Heart right ventricle (tissue), 16 donors: ENCODE measurements around the gene N4BP3. TPM values are rescaled to one million over a fixed set of nuclear protein-coding genes. Genes with fewer than 3 reads are reported as not detected.

Experiments
- ATAC-seq, 8 donors: fragments of 200-7000 bp; cut with Tn5 transposase; one replicate each; pipeline ENCODE4 v1.9.1; 2020; ENCODE audit warnings: mild to moderate bottlenecking in 8 of 8, moderate library complexity in 8 of 8, moderate number of reproducible peaks in 1 of 8
- DNase-seq, 2 donors: peaks; one replicate each; pipeline ENCODE4 v3.0.0-alpha.2; 2020
- H3K27ac ChIP-seq, 10 donors: fragments of 200-600 bp; sonication (generic) in 2 of 10; one replicate each; pipeline versions ENCODE4 v1.5.0 to v1.8.0; 2020 to 2022; ENCODE audit warnings: mild to moderate bottlenecking in 3 of 10
- H3K27me3 ChIP-seq, 7 donors: fragments of 200-600 bp; one replicate each; pipeline ENCODE4 v1.8.0; 2021 to 2022; ENCODE audit warnings: mild to moderate bottlenecking in 2 of 7
- H3K36me3 ChIP-seq, 9 donors: fragments of 200-600 bp; sonication (generic) in 1 of 9; one replicate each; pipeline versions ENCODE4 v1.5.0 to v1.8.0; 2020 to 2022; ENCODE audit warnings: mild to moderate bottlenecking in 2 of 9
- H3K4me1 ChIP-seq, 9 donors: fragments of 200-600 bp; sonication (generic) in 1 of 9; one replicate each; pipeline versions ENCODE4 v1.5.0 to v1.8.0; 2020 to 2022; ENCODE audit warnings: mild to moderate bottlenecking in 4 of 9
- H3K4me3 ChIP-seq, 10 donors: fragments of 200-600 bp; sonication (generic) in 2 of 10; one replicate each; pipeline versions ENCODE4 v1.5.0 to v1.8.0; 2020 to 2022; ENCODE audit warnings: mild to moderate bottlenecking in 7 of 10, moderate library complexity in 2 of 10
- H3K9me3 ChIP-seq, 11 donors: fragments of 200-600 bp in 10 of 11; sonication (generic) in 2 of 11; one replicate each; pipeline versions ENCODE4 v1.5.0 to v1.8.0; 2013 to 2022; ENCODE audit warnings: mild to moderate bottlenecking in 2 of 11, control low read depth in 1 of 11, moderate library complexity in 1 of 11
- CTCF ChIP-seq, 9 donors: fragments of 200-600 bp; sonication (generic) in 2 of 9; IDR thresholded peaks; one replicate each; pipeline versions ENCODE4 v1.5.0 to v1.8.0; 2021 to 2022; ENCODE audit warnings: antibody characterized with exemption in 9 of 9, mild to moderate bottlenecking in 5 of 9, moderate library complexity in 1 of 9
- WGBS, 2 donors: extraction: QIAGEN DNeasy Blood & Tissue Kit; methylation state at CpG; one replicate each; pipeline ENCODE4 v1.1.7; 2013; ENCODE audit warnings: inconsistent platforms in 1 of 2; 5-methylcytosine and 5-hydroxymethylcytosine counted together
- intact Hi-C, 10 donors: fragments of 100-400 bp; cut with DNase I; formaldehyde crosslinking; loops; one replicate each; pipeline versions ENCODE4 v1.11.1 to v1.14.2; 2022
- polyA plus RNA-seq, 2 donors: library from polyadenylated mRNA; stranded (reverse); fragments of 200-250 nt; gene quantifications; one replicate each; pipeline ENCODE4 v1.2.3, GENCODE V29; 2013
- total RNA-seq, 10 donors: library from RNA; stranded (reverse); fragmentation: NEBNext Ultra II Directional in 3 of 10; extraction: Animal tissue kit (Norgen Biotek cat#: 25700) in 3 of 10; gene quantifications; one replicate each; pipeline versions ENCODE4 v1.2.1 to v1.2.4, GENCODE V29; 2021 to 2023
- donor health status: Arrhythmogenic right ventricular cardiomyopathy.
- donor health status: ischemic (EF 13 %, LVEDD 7.1; RV severe dilation, severe dysfunction).
- donor health status: healthy with polysubstance abuse.
- donor health status: DM: no; HTN: yes; CAD: no.
- donor health status: DM: no; HTN: no; CAD: no.
- donor health status: ischemic (EF 25% LVEDD 6.9; RV normal size, moderate dysfunction).
- donor health status: ischemic (EF 25% LVEDD 5.7; RV mildly dilated, moderate dysfunction).
- donor health status: healthy.
- donor health status: DM: yes; HTN: yes; CAD: no.
- donor health status: Ischemic cardiomyopathy.
- donor health status: ischemic (EF 35%, LVEDD 5.7; RV mildly dilated, moderate dysfunction).
- donor health status: nonischemic (EF 11% LVEDD 7.7; RV severe dilation, severe dysfunction).
- donor health status: DM: yes; HTN: yes; CAD: no.
- donor health status: PGD.
- donor health status: ischemic (EF 29% LVEDD 5.4; RV normal size, mild dysfunction).
- donor health status: nonischemic (EF 23%, LVEDD 6.1; RV moderate dilation, normal function).

N4BP3 gene
- total and polyA plus RNA-seq, 12 donors, result 1.1 to 5.5 (median 2.8) TPM

- peaks cover 0 to 43% (median 33%) of the 10 kb centered on the region in 7 donors for H3K27me3 ChIP-seq
- 7 to 9% methylated on average over 33 of the region's 33 CpGs for WGBS, 2 donors
- H3K9me3 ChIP-seq, result no peaks in the 10 kb centered on the region
- H3K27ac ChIP-seq, result no peak overlapping the region
- intact Hi-C loops, result loop anchor here in 9 of 10 donors (1.0 to 5.0 kb wide), 4 partner anchors 87 to 89 kb away; no protein-coding TSS in a partner anchor
- ATAC-seq, result peak; percentile 89 to 98 (median 94)
- no peaks in the 10 kb centered on the region for H3K36me3 ChIP-seq
- DNase-seq, result peak; percentile 83 to 88
- H3K4me3 ChIP-seq, result peak overlapping the region in 6 of 10 donors; percentile 10 to 29 (median 26)
- peaks cover 0 to 10% (median 8%) of the 10 kb centered on the region in 9 donors for H3K4me1 ChIP-seq
- TF ChIP-seq CTCF (IDR thresholded peaks at IDR 0.05), result peak; percentile 94 to 99 (median 99)
Observed at GRCh38 chr5:178163772-178164735, 50.7 kb downstream of the N4BP3 start.

DNA sequence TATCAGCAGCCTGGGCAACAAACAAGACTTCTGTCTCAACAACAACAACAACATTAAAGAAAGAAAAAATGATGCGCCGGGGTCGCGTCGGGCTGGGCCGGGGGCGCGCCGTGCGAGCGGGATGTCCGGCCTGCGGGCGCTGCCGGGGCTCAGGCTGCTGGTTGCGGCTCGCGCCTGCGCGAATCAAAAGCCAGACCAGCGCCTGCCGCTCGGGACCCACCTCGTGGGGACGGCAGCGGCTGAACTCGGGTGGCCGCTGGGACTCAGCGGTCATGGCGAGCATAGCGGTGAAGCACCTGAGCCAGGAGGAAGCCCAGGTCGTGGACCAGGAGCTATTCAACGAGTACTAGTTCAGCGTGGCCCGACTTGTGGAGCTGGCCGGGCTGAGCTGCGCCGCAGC, 52.2 kb downstream of the N4BP3 start:
- ATAC-seq (no peak), DNase-seq (no peak)
- intact Hi-C loops, result loop anchor here in 3 of 10 donors (2.0 kb wide), 2 partner anchors 89 to 91 kb away; no protein-coding TSS in a partner anchor
- no peak overlapping the region for H3K27ac ChIP-seq
- WGBS, 2 donors, result 22 to 24% methylated on average over 38 of the region's 38 CpGs
- H3K4me3 ChIP-seq, result no peak overlapping the region
- no peaks in the 10 kb centered on the region for H3K9me3 ChIP-seq
- no peak for TF ChIP-seq CTCF (IDR thresholded peaks at IDR 0.05)
- H3K4me1 ChIP-seq, result peaks cover 0 to 10% (median 8%) of the 10 kb centered on the region in 9 donors
- H3K36me3 ChIP-seq, result no peaks in the 10 kb centered on the region
- peaks cover 0 to 47% (median 33%) of the 10 kb centered on the region in 7 donors for H3K27me3 ChIP-seq

DNA sequence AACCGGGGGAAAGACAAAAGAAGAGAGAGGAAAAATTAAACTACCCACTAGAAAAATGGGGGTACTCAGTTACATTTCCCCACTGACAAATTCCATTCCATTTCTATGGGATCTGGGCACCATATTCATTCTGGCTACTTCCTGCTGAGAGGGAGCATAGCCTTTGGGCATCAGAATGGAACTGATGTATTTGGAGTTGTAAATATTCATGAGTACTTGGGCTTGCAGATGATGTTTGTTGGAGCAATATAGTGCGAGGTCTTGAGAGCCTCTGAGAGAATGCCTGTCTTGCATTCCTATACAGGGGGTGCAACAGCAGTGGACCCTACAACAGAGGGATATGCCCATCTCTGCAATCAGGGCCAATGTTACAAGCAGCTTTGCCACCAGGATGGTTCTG, 57.1 kb downstream of the N4BP3 start:
- ATAC-seq (no peak), DNase-seq (no peak)
- H3K27me3 ChIP-seq, result peaks cover 0 to 24% (median 11%) of the 10 kb centered on the region in 7 donors
- H3K36me3 ChIP-seq, result no peaks in the 10 kb centered on the region
- H3K4me3 ChIP-seq, result no peak overlapping the region
- H3K4me1 ChIP-seq, result no peaks in the 10 kb centered on the region
- H3K27ac ChIP-seq, result no peak overlapping the region
- intact Hi-C loops, result no loop called here
- WGBS, 2 donors, result 85 to 87% methylated on average over 2 of the region's 2 CpGs
- no peak for TF ChIP-seq CTCF (IDR thresholded peaks at IDR 0.05)
- no peaks in the 10 kb centered on the region for H3K9me3 ChIP-seq

- no peak overlapping the region for H3K4me3 ChIP-seq
- no peak for TF ChIP-seq CTCF (IDR thresholded peaks at IDR 0.05)
- intact Hi-C loops, result no loop called here
- H3K27me3 ChIP-seq, result peaks cover 0 to 4% (median 0%) of the 10 kb centered on the region in 7 donors
- no peaks in the 10 kb centered on the region for H3K36me3 ChIP-seq
- H3K27ac ChIP-seq, result no peak overlapping the region
- H3K9me3 ChIP-seq, result peaks cover 0 to 3% (median 0%) of the 10 kb centered on the region in 11 donors
- ATAC-seq (no peak), DNase-seq (no peak)
- 93 to 95% methylated on average over 3 of the region's 3 CpGs for WGBS, 2 donors
- no peaks in the 10 kb centered on the region for H3K4me1 ChIP-seq
Observed at GRCh38 chr5:178174456-178174855, 61.1 kb downstream of the N4BP3 start.

Other genes starting within 250 kb of the N4BP3 start
- gene PROP1, start 117.3 kb upstream of the N4BP3 start, total RNA-seq, result not detected
- not detected for gene PROP1, start 117.3 kb upstream of the N4BP3 start, polyA plus RNA-seq
- 10 to 100 TPM; 29.1 to 38.5 (median 32.8) TPM for gene RMND5B, start 17.5 kb downstream of the N4BP3 start, total RNA-seq
- 10 to 100 TPM; 29.3 to 34.2 TPM for gene RMND5B, start 17.5 kb downstream of the N4BP3 start, polyA plus RNA-seq
- gene NHP2, start 40.4 kb downstream of the N4BP3 start, total RNA-seq, result 10 to 100 TPM; 66.7 to 95.8 (median 74.5) TPM
- 100 to 1,000 TPM in 1 of 2 donors, 10 to 100 TPM in 1; 59.8 to 272 TPM for gene NHP2, start 40.4 kb downstream of the N4BP3 start, polyA plus RNA-seq
- not detected for gene GMCL2, start 73.8 kb downstream of the N4BP3 start, total RNA-seq
- not detected for gene GMCL2, start 73.8 kb downstream of the N4BP3 start, polyA plus RNA-seq
- gene HNRNPAB, start 91.0 kb downstream of the N4BP3 start, total RNA-seq, result 100 to 1,000 TPM in 2 of 10 donors, 10 to 100 TPM in 8; 70.8 to 132 (median 81.4) TPM
- 100 to 1,000 TPM in 1 of 2 donors, 10 to 100 TPM in 1; 84.6 to 140 TPM for gene HNRNPAB, start 91.0 kb downstream of the N4BP3 start, polyA plus RNA-seq
- 10 to 100 TPM; 30.5 to 50.6 (median 37.3) TPM for gene PHYKPL, start 119.3 kb downstream of the N4BP3 start, total RNA-seq
- 10 to 100 TPM; 24.8 to 59.8 TPM for gene PHYKPL, start 119.3 kb downstream of the N4BP3 start, polyA plus RNA-seq